Measurements from ENCODE around the gene MBLAC2.

DNA sequence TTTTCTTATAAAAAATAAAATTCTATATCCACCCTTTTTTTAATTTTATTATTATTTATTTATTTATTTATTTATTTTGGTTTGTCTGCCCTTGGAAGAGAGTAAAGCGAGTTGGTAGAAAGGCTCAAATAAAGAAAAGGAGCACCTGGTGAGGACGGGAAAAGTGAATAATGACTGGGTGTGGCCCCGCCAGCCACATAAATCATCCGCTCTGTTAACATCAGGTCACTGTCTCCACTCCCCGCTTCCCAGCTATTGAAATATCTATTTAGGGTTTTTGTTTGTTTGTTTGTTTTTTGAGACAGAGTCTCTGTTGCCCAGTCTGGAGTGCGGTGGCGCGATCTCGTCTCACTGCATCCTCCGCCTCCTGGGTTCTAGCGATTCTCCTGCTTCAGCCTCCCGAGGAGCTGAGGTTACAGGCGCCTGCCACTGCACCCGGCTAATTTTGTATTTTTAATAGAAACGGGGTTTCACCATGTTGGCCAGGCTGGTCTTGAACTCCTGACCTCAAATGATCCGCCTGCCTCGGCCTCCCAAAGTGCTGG is 937 bp upstream of the MBLAC2 start:
- TF ChIP-seq, protein P1, sequence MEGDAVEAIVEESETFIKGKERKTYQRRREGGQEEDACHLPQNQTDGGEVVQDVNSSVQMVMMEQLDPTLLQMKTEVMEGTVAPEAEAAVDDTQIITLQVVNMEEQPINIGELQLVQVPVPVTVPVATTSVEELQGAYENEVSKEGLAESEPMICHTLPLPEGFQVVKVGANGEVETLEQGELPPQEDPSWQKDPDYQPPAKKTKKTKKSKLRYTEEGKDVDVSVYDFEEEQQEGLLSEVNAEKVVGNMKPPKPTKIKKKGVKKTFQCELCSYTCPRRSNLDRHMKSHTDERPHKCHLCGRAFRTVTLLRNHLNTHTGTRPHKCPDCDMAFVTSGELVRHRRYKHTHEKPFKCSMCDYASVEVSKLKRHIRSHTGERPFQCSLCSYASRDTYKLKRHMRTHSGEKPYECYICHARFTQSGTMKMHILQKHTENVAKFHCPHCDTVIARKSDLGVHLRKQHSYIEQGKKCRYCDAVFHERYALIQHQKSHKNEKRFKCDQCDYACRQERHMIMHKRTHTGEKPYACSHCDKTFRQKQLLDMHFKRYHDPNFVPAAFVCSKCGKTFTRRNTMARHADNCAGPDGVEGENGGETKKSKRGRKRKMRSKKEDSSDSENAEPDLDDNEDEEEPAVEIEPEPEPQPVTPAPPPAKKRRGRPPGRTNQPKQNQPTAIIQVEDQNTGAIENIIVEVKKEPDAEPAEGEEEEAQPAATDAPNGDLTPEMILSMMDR (IDR thresholded peaks at IDR 0.05), result no peak
- TF ChIP-seq POLR2A (IDR thresholded peaks at IDR 0.05; ENCODE audit: low read depth) (no peak), POLR2AphosphoS5 (IDR thresholded peaks at IDR 0.05) (no peak), EP300 (IDR thresholded peaks at IDR 0.05) (no peak)

Data from esophagus muscularis mucosa (tissue), 4 donors.